K562 (cell line): ENCODE results near the gene VDR. TPM values are rescaled to one million over a fixed set of nuclear protein-coding genes. Genes with fewer than 3 reads are reported as not detected.

Experiments
- ATAC-seq: fragments of 200-7000 bp; cut with Tn5 transposase; 3 replicates; pipeline ENCODE4 v1.9.1; 2020; ENCODE audit warnings: moderate library complexity
- BruUV-seq: library from RNA; stranded (reverse); fragments of 400-500 nt; replicated peaks from 2 replicates; lab custom pipeline; 2021; lab: Mats Ljungman, UMichigan
- CTCF ChIA-PET: fragments of 300-600 bp; formaldehyde crosslinking; extraction: SDS; loops from one replicate; lab custom pipeline; 2021; ENCODE audit warnings: low intra/inter-chr PET ratio; lab: Yijun Ruan, JAX
- POLR2A ChIA-PET: fragments of 300-600, 350-650 bp; sonication (Branson Sonifier 250); formaldehyde crosslinking; extraction: SDS; loops from one replicate; lab custom pipeline; 2021; ENCODE audit warnings: antibody characterized with exemption, inconsistent platforms; lab: Yijun Ruan, JAX
- DNase-seq, 4 experiments: peaks; one replicate each; pipeline versions ENCODE4 v3.0.0 to v3.0.0-alpha.2; 2011 to 2018; ENCODE audit warnings: low spot score in 3 of 4, mixed read lengths in 3 of 4; ENCODE audit errors: extremely low read depth in 1 of 4
- FAIRE-seq: peaks from 2 replicates; lab custom pipeline; 2011; peaks lifted over from hg19 to GRCh38; lab: Jason Lieb, UNC
- H2AFZ ChIP-seq: 2 replicates; pipeline ENCODE4 v1.6.0; 2011; ENCODE audit warnings: low read depth, low read length, control low read depth, inconsistent platforms
- H3K27ac ChIP-seq: fragments of 200-600 bp; 3 replicates; pipeline ENCODE4 v1.8.0; 2011; ENCODE audit warnings: low read depth, mild to moderate bottlenecking, control low read depth, inconsistent platforms, low read length, moderate library complexity, mixed read lengths; ENCODE audit errors: extremely low read depth
- H3K27me3 ChIP-seq, 2 experiments: fragments of 300-600 bp in 1 of 2; 2 replicates in 1 of 2; 3 replicates in 1 of 2; pipeline versions ENCODE4 v1.6.0 to v1.8.0; 2011; ENCODE audit warnings: inconsistent platforms in 2 of 2, low read length in 2 of 2, mild to moderate bottlenecking in 1 of 2, mixed read lengths in 1 of 2, moderate library complexity in 1 of 2; ENCODE audit not compliant: control insufficient read depth in 2 of 2, insufficient read depth in 2 of 2
- H3K36me3 ChIP-seq: fragments of 300-600 bp; 3 replicates; pipeline ENCODE4 v1.8.0; 2011; ENCODE audit warnings: mild to moderate bottlenecking, low read length, inconsistent platforms; ENCODE audit not compliant: control insufficient read depth, insufficient read depth
- H3K4me1 ChIP-seq, 2 experiments: fragments of 200-600 bp in 1 of 2; replicated peaks in 1 of 2; 2 replicates in 1 of 2; 3 replicates in 1 of 2; pipeline versions ENCODE4 v1.5.1 to v1.8.0; 2011; ENCODE audit warnings: inconsistent platforms in 2 of 2, low read length in 2 of 2, mild to moderate bottlenecking in 1 of 2, mixed read lengths in 1 of 2, moderate library complexity in 1 of 2; ENCODE audit not compliant: control insufficient read depth in 2 of 2, insufficient read depth in 2 of 2
- H3K4me2 ChIP-seq: 2 replicates; pipeline ENCODE4 v1.6.1; 2011; ENCODE audit warnings: low read length, control low read depth, inconsistent platforms, mixed read lengths; ENCODE audit not compliant: insufficient read depth
- H3K4me3 ChIP-seq: fragments of 200-600 bp; sonication (generic), shearing (Covaris generic); 2 replicates; pipeline ENCODE4 v1.5.1; 2016; ENCODE audit warnings: control low read depth, inconsistent platforms
- H3K79me2 ChIP-seq: fragments of 200-600 bp; 3 replicates; pipeline ENCODE4 v1.8.0; 2011; ENCODE audit warnings: low read length, inconsistent platforms; ENCODE audit not compliant: control insufficient read depth, insufficient read depth
- H3K9ac ChIP-seq, 2 experiments: 2 replicates each; pipeline versions ENCODE4 v1.6.0 to v1.6.1; 2011; ENCODE audit warnings: low read depth in 2 of 2, low read length in 2 of 2, control low read depth in 1 of 2, inconsistent platforms in 1 of 2, mild to moderate bottlenecking in 1 of 2, mixed read lengths in 1 of 2; ENCODE audit not compliant: insufficient read depth in 1 of 2
- H3K9me1 ChIP-seq: one replicate; pipeline ENCODE4 v1.6.0; 2011; ENCODE audit warnings: inconsistent platforms, mild to moderate bottlenecking, low read length, moderate library complexity; ENCODE audit not compliant: control insufficient read depth, insufficient read depth
- H3K9me3 ChIP-seq: replicated peaks from 2 replicates; pipeline ENCODE4 v1.5.1; 2011; ENCODE audit warnings: low read depth, low read length, inconsistent platforms; ENCODE audit not compliant: control insufficient read depth, insufficient read depth
- H4K20me1 ChIP-seq: replicated peaks from 2 replicates; pipeline ENCODE4 v1.6.1; 2011; ENCODE audit warnings: low read length, inconsistent platforms, mixed read lengths; ENCODE audit not compliant: control insufficient read depth, insufficient read depth
- CREM ChIP-seq: IDR thresholded peaks from 2 replicates; pipeline ENCODE4 v1.6.1; 2014; ENCODE audit warnings: antibody characterized with exemption, low read depth
- EGR1 ChIP-seq: fragments of 450-650 bp; conservative IDR thresholded peaks from 2 replicates; pipeline ENCODE4 v1.6.1; 2017; ENCODE audit warnings: mild to moderate bottlenecking
- GATAD2A ChIP-seq: fragments of 450-650 bp; IDR thresholded peaks from 2 replicates; pipeline ENCODE4 v1.6.1; 2017
- JUN ChIP-seq, 2 experiments: sonication (generic) in 1 of 2; formaldehyde crosslinking in 1 of 2; IDR thresholded peaks; 2 replicates each; pipeline versions ENCODE4 v1.6.1 to v1.8.0; 2012 to 2022; ENCODE audit warnings: borderline replicate concordance in 2 of 2, mild to moderate bottlenecking in 2 of 2, improper control_type of control experiment in 1 of 2, low read depth in 1 of 2, low read length in 1 of 2, missing genetic modification reagents in 1 of 2
- MEF2D ChIP-seq: conservative IDR thresholded peaks from 2 replicates; pipeline ENCODE4 v1.6.1; 2016; ENCODE audit warnings: low read depth, missing genetic modification characterization, missing compliant biosample characterization
- RFX1 ChIP-seq: fragments of 450-650 bp; IDR thresholded peaks from 2 replicates; pipeline ENCODE4 v1.6.1; 2016; ENCODE audit warnings: mild to moderate bottlenecking, moderate library complexity
- SAFB2 ChIP-seq: fragments of 200-400 bp; formaldehyde crosslinking; IDR thresholded peaks from 2 replicates; pipeline ENCODE4 v1.6.1; 2018; ENCODE audit warnings: borderline replicate concordance, low read length, low read depth, moderate library complexity; ENCODE audit not compliant: severe bottlenecking
- SRSF9 ChIP-seq: fragments of 200-400 bp; formaldehyde crosslinking; IDR thresholded peaks from 2 replicates; pipeline ENCODE4 v1.6.1; 2017; ENCODE audit warnings: low read depth, low read length, borderline replicate concordance
- TCF3 ChIP-seq: sonication (generic); formaldehyde crosslinking; IDR thresholded peaks from 2 replicates; pipeline ENCODE4 v1.4.0; 2020; ENCODE audit warnings: mild to moderate bottlenecking, missing genetic modification reagents
- ZNF707 ChIP-seq: fragments of 250-450 bp; sonication (Bioruptor Pico); conservative IDR thresholded peaks from 2 replicates; pipeline ENCODE4 v1.8.0; 2022; ENCODE audit warnings: inconsistent platforms, mild to moderate bottlenecking, moderate library complexity
- ZNF740 ChIP-seq, 3 experiments: fragments of 200-800 bp in 1 of 3; sonication (Bioruptor generic) in 1 of 3; sonication (generic) in 1 of 3; formaldehyde crosslinking in 1 of 3; IDR thresholded peaks; 2 replicates each; pipeline versions ENCODE4 v1.6.1 to v1.8.0; 2016 to 2022; ENCODE audit warnings: mild to moderate bottlenecking in 2 of 3, missing compliant biosample characterization in 2 of 3, missing genetic modification characterization in 2 of 3, missing genetic modification reagents in 1 of 3
- WGBS: fragments of 100-300 bp; shearing (Covaris generic); methylation state at CpG from one replicate; pipeline ENCODE4 v1.1.6; 2016; ENCODE audit warnings: low coverage, mixed read lengths; ENCODE audit not compliant: insufficient coverage; ENCODE audit errors: missing lambda C conversion rate; 5-methylcytosine and 5-hydroxymethylcytosine counted together
- in situ Hi-C: fragments of 300-500 bp; cut with MboI; formaldehyde crosslinking; loops from 4 replicates; pipeline ENCODE4 v1.15.0; 2018; ENCODE audit warnings: inconsistent platforms, mixed read lengths
- intact Hi-C: fragments of 100-400 bp; cut with micrococcal nuclease; formaldehyde crosslinking; loops from 2 replicates; pipeline ENCODE4 v1.14.2; 2022
- polyA plus RNA-seq, 8 experiments: library from polyadenylated mRNA; depleted of rRNA in 4 of 8; stranded (reverse) in 5 of 8; unstranded in 3 of 8; fragments of >200 nt; fragmentation: Nextera tagmentation in 2 of 8; fragmentation: Illumina TruSeq in 1 of 8; extraction: Ambion mirVana in 2 of 8; extraction: Trizol in 1 of 8; gene quantifications; 2 replicates each; pipeline versions ENCODE4 v1.2.1 to v1.2.3, GENCODE V29; 2011 to 2014; ENCODE audit warnings: inconsistent platforms in 1 of 8, missing spikeins in 1 of 8
- total RNA-seq, 7 experiments: library from RNA; depleted of rRNA in 6 of 7; stranded (reverse); fragments of >200 nt in 6 of 7; fragmentation: Illumina TruSeq in 2 of 7; extraction: Trizol in 2 of 7; gene quantifications; 2 replicates each; pipeline versions ENCODE4 v1.2.1 to v1.2.3, GENCODE V29; 2011 to 2021; ENCODE audit warnings: low replicate concordance in 1 of 7
- TF ChIP-seq, protein P1 (sequence below): fragments of 250-450 bp; sonication (Bioruptor Pico); IDR thresholded peaks from 2 replicates; pipeline ENCODE4 v1.4.0; 2020

VDR gene
- total and polyA plus RNA-seq, 9 of the 15 experiments (the other 6 are each of a cell fraction or from before 2014, with no cell fraction given) = 0.61 to 4.8 (median 2.0) TPM

- peak; percentile 78 for TF ChIP-seq ZNF740 (CRISPR knock-in tag; IDR thresholded peaks at IDR 0.05)
- no peak for TF ChIP-seq ZNF740 (tag; IDR thresholded peaks at IDR 0.05)
- TF ChIP-seq MEF2D = 0 out of 2 replicates have a peak, but pooled peaks have one; percentile 51
- TF ChIP-seq RFX1 = peak; percentile 78; the same call in 1 of the 2 replicates
These were observed 96.7 kb downstream of the VDR start (continued) for GRCh38 chr12:47808050-47808449.

- TF ChIP-seq ZNF707 (CRISPR knock-in tag) (no peak), TCF3 (no peak), EGR1 (no peak), SRSF9 (no peak), SAFB2 (no peak), JUN (IDR thresholded peaks at IDR 0.05; ENCODE audit: borderline replicate concordance, low read depth, low read length) (no peak), JUN (CRISPR knock-in tag; IDR thresholded peaks at IDR 0.05; ENCODE audit: borderline replicate concordance) (no peak), GATAD2A (no peak), CREM (no peak)
- TF ChIP-seq, protein P1, sequence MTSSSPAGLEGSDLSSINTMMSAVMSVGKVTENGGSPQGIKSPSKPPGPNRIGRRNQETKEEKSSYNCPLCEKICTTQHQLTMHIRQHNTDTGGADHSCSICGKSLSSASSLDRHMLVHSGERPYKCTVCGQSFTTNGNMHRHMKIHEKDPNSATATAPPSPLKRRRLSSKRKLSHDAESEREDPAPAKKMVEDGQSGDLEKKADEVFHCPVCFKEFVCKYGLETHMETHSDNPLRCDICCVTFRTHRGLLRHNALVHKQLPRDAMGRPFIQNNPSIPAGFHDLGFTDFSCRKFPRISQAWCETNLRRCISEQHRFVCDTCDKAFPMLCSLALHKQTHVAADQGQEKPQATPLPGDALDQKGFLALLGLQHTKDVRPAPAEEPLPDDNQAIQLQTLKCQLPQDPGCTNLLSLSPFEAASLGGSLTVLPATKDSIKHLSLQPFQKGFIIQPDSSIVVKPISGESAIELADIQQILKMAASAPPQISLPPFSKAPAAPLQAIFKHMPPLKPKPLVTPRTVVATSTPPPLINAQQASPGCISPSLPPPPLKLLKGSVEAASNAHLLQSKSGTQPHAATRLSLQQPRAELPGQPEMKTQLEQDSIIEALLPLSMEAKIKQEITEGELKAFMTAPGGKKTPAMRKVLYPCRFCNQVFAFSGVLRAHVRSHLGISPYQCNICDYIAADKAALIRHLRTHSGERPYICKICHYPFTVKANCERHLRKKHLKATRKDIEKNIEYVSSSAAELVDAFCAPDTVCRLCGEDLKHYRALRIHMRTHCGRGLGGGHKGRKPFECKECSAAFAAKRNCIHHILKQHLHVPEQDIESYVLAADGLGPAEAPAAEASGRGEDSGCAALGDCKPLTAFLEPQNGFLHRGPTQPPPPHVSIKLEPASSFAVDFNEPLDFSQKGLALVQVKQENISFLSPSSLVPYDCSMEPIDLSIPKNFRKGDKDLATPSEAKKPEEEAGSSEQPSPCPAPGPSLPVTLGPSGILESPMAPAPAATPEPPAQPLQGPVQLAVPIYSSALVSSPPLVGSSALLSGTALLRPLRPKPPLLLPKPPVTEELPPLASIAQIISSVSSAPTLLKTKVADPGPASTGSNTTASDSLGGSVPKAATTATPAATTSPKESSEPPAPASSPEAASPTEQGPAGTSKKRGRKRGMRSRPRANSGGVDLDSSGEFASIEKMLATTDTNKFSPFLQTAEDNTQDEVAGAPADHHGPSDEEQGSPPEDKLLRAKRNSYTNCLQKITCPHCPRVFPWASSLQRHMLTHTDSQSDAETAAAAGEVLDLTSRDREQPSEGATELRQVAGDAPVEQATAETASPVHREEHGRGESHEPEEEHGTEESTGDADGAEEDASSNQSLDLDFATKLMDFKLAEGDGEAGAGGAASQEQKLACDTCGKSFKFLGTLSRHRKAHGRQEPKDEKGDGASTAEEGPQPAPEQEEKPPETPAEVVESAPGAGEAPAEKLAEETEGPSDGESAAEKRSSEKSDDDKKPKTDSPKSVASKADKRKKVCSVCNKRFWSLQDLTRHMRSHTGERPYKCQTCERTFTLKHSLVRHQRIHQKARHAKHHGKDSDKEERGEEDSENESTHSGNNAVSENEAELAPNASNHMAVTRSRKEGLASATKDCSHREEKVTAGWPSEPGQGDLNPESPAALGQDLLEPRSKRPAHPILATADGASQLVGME = no peak
- POLR2A ChIA-PET = interaction anchor here (0.8 to 1.7 kb wide), 4 partner anchors 10 to 26 kb away, joined by 3 to 4 read pairs (median 4); no protein-coding TSS in a partner anchor
- 49% methylated on average over 5 of the region's 5 CpGs for WGBS
- Histone ChIP-seq H3K27ac (no peak overlapping the region), H3K4me1 (peaks cover 53 to 54% of the 10 kb centered on the region in 2 experiments), H3K4me3 (no peak overlapping the region), H3K9ac (peak overlapping the region in 1 of 2 experiments; percentile 66; a peak in 1 of 4 replicates), H4K20me1 (peaks cover 8% of the 10 kb centered on the region; the same call in 1 of the 2 replicates), H3K79me2 (peaks cover 100% of the 10 kb centered on the region), H3K9me3 (no peaks in the 10 kb centered on the region), H3K27me3 (no peaks in the 10 kb centered on the region), H3K4me2 (no peak overlapping the region), H3K36me3 (peaks cover 67% of the 10 kb centered on the region; the same call in 2 of the 3 replicates), H3K9me1 (peaks cover 6% of the 10 kb centered on the region), H2AFZ (no peak overlapping the region)
- in situ Hi-C loops (no loop called here), intact Hi-C loops (no loop called here)
- FAIRE-seq (no peak), DNase-seq (no peak), ATAC-seq (no peak)
- CTCF ChIA-PET = no interaction called here
- no TSS peak for BruUV-seq
These were observed 97.5 kb downstream of the VDR start for GRCh38 chr12:47807338-47807737.
